NCI-H82 (cell line): ENCODE results near the gene DOK1.

Experiments
- DNase-seq: peaks from one replicate; lab custom pipeline; 2025; lab: John Stamatoyannopoulos, UW

The DOK1 gene

DNA sequence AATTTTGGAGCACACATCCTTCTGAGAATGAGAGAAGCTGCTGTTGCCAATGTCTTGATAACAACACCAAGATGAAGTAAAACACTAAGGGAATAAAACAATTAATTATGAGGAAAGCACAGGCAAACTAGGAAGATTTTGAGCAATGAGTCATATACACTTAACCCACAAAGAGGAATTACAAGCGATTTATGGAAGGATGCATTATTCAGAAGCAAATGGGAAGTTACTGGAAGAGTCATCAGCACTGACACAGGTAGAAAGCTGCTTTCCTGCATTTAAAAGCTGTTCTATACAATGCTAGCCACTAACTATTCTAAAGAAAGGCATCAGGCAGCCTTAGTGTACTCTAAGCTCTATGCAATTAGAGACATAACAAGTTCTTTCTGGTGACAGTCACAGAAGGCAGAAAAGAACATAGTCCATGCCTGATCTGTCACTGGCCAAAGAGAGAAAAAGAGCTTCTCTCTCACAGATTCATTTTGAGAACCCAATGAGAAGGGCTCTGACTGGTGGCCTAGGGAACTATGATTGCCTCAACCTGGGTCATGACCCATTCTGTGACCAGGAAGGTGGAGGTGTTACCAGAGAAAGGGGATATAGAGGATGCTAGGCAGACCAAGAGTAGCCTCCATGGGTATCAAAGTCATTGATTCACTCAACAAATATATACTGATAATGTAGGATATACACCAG, 48.2 kb downstream of the DOK1 start:
- no peak for DNase-seq

DNA sequence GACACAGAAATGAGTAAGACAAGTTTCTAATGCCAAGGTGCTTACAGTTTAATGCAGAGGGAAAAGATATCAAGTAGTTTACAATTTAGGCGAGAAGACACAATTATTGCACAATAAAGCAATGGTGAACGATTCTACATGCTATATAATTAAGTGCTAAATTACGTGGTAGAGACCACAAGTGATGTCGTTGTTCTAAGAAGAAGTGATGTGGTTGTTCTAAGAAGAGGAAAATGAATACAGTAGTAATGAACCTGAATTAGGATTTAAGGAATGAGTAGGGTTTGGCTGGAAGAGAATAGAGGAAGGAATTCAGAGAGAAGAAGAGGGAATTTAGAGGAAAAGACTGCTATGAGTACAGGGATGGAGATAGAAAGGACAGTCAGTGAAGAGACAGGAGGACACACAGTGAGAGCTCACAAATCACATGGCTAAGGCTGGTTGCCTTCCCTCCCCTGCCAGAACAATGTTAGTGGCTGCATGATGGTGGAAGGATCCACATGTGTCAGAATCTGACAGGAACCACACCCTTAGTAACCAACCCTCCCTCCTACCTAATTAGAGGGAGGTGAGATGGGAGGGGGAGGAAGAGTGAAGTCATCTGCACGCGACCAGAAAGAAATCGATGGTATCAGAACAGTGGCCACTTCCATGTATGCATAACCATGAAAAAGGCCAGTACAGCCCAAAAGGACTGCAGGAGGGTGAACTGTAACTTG, 48.9 kb downstream of the DOK1 start:
- no peak for DNase-seq

DNA sequence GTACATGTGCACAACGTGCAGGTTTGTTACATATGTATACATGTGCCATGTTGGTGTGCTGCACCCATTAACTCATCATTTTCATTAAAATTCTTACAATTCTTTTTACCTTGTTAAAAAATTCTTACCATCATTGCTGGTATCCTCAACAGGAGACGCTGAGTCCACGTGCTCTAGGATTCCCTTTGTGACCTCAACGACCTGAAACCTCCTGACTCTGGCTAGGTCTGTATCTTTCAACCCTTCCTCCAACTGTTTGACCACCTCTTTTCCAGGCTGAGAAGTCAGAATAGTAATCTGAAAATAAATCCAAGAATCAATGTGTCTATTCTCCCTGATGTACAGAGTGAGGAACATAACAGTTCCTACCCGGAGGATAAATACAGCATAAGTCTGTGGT, 52.4 kb downstream of the DOK1 start:
- no peak for DNase-seq
